Endometrium (tissue), 2 donors: ENCODE measurements around the gene ATP8B4.

Experiments
- FAIRE-seq: peaks from 2 replicates; lab custom pipeline; 2012; peaks lifted over from hg19 to GRCh38; lab: Jason Lieb, UNC
- donor health status: control.
- donor health status: control.

Gene ATP8B4

GRCh38 chr15:49809894-49810609, 309.0 kb downstream of the ATP8B4 start:
- FAIRE-seq: no peak

- FAIRE-seq: no peak
These were observed 310.7 kb downstream of the ATP8B4 start for GRCh38 chr15:49808341-49808740.
